GM12878 (cell line): ENCODE data around the gene SIK3. TPM values are rescaled to one million over a fixed set of nuclear protein-coding genes. Genes with fewer than 3 reads are reported as not detected.

Experiments
- ATAC-seq: fragments of 200-7000 bp; cut with Tn5 transposase; 3 replicates; pipeline ENCODE4 v1.9.1; 2020; ENCODE audit warnings: mild to moderate bottlenecking, moderate library complexity
- BruUV-seq: library from RNA; stranded (reverse); fragments of 400-500 nt; replicated peaks from 2 replicates; lab custom pipeline; 2021; lab: Mats Ljungman, UMichigan
- CTCF ChIA-PET: fragments of 300-600 bp; sonication (Branson Sonifier 250); formaldehyde crosslinking; extraction: SDS; loops from one replicate; lab custom pipeline; 2021; ENCODE audit warnings: inconsistent platforms; lab: Yijun Ruan, JAX
- POLR2A ChIA-PET: fragments of 350-600 bp; formaldehyde crosslinking; extraction: SDS; loops from one replicate; lab custom pipeline; 2021; ENCODE audit warnings: inconsistent platforms; lab: Charles Lee
- RAD21 ChIA-PET: fragments of 300-600 bp; sonication (Branson Sonifier 250); formaldehyde crosslinking; loops from one replicate; lab custom pipeline; 2023; ENCODE audit warnings: antibody characterized with exemption; ENCODE audit not compliant: unreplicated experiment; lab: Charles Lee
- SMC1A ChIA-PET: fragments of 300-600 bp; sonication (Branson Sonifier 250); formaldehyde crosslinking; loops from one replicate; lab custom pipeline; 2023; ENCODE audit not compliant: unreplicated experiment, uncharacterized antibody; lab: Charles Lee
- DNase-seq: peaks from one replicate; pipeline ENCODE4 v3.0.0-alpha.2; 2011; ENCODE audit warnings: low read depth, low spot score
- FAIRE-seq: peaks from 3 replicates; lab custom pipeline; 2011; peaks lifted over from hg19 to GRCh38; lab: Jason Lieb, UNC
- H2AFZ ChIP-seq: 2 replicates; pipeline ENCODE4 v1.6.0; 2011; ENCODE audit warnings: low read depth, low read length, control low read depth; ENCODE audit not compliant: control insufficient read depth
- H3K27ac ChIP-seq: 2 replicates; pipeline ENCODE4 v1.5.1; 2011; ENCODE audit warnings: control low read depth; ENCODE audit not compliant: control insufficient read depth, insufficient read depth
- H3K27me3 ChIP-seq, 2 experiments: replicated peaks in 1 of 2; 2 replicates each; pipeline versions ENCODE4 v1.6.0 to v1.6.1; 2011; ENCODE audit warnings: low read length in 1 of 2; ENCODE audit not compliant: control insufficient read depth in 2 of 2, insufficient read depth in 2 of 2
- H3K36me3 ChIP-seq, 2 experiments: 2 replicates each; pipeline ENCODE4 v1.5.1; 2011; ENCODE audit warnings: low read length in 1 of 2; ENCODE audit not compliant: control insufficient read depth in 2 of 2, insufficient read depth in 2 of 2
- H3K4me1 ChIP-seq: 2 replicates; pipeline ENCODE4 v1.6.1; 2011; ENCODE audit warnings: mild to moderate bottlenecking, low read length, moderate library complexity, mixed read lengths; ENCODE audit not compliant: control insufficient read depth, insufficient read depth
- H3K4me2 ChIP-seq: 2 replicates; pipeline ENCODE4 v1.6.0; 2011; ENCODE audit warnings: control low read depth; ENCODE audit not compliant: control insufficient read depth, insufficient read depth
- H3K4me3 ChIP-seq: fragments of 200-600 bp; sonication (generic); 2 replicates; pipeline ENCODE4 v1.5.1; 2016
- H3K79me2 ChIP-seq: 2 replicates; pipeline ENCODE4 v1.6.0; 2011; ENCODE audit warnings: low read length; ENCODE audit not compliant: control insufficient read depth, insufficient read depth
- H3K9ac ChIP-seq: 2 replicates; pipeline ENCODE4 v1.8.0; 2011; ENCODE audit warnings: low read length, control low read depth, mixed read lengths; ENCODE audit not compliant: control insufficient read depth, insufficient read depth
- H3K9me3 ChIP-seq: replicated peaks from 3 replicates; pipeline ENCODE4 v1.5.1; 2011; ENCODE audit warnings: mild to moderate bottlenecking, low read length; ENCODE audit not compliant: control insufficient read depth, insufficient read depth
- H4K20me1 ChIP-seq: 2 replicates; pipeline ENCODE4 v1.6.0; 2011; ENCODE audit not compliant: control insufficient read depth, insufficient read depth
- BMI1 ChIP-seq: fragments of 450-650 bp; IDR thresholded peaks from 2 replicates; pipeline ENCODE4 v1.6.1; 2016; ENCODE audit warnings: mild to moderate bottlenecking, moderate library complexity, borderline replicate concordance
- CHD4 ChIP-seq: fragments of 200-600 bp; sonication (generic); IDR thresholded peaks from 2 replicates; pipeline ENCODE4 v1.6.1; 2016; ENCODE audit warnings: mild to moderate bottlenecking
- EP300 ChIP-seq, 2 experiments: fragments of 150-350 bp in 1 of 2; IDR thresholded peaks; 2 replicates each; pipeline ENCODE4 v1.6.1; 2011 to 2012; ENCODE audit warnings: low read depth in 2 of 2, low read length in 2 of 2, borderline replicate concordance in 1 of 2, improper control_type of control experiment in 1 of 2, inconsistent platforms in 1 of 2; ENCODE audit not compliant: control insufficient read depth in 1 of 2
- MYC ChIP-seq: IDR thresholded peaks from 2 replicates; pipeline ENCODE4 v1.6.1; 2011; ENCODE audit warnings: mild to moderate bottlenecking, low read length, moderate library complexity, inconsistent platforms; ENCODE audit not compliant: insufficient read depth, insufficient replicate concordance, insufficient read length, severe bottlenecking
- NBN ChIP-seq: fragments of 450-650 bp; IDR thresholded peaks from 2 replicates; pipeline ENCODE4 v1.6.1; 2016
- NR2C1 ChIP-seq: fragments of 450-650 bp; IDR thresholded peaks from 2 replicates; pipeline ENCODE4 v1.6.1; 2017; ENCODE audit warnings: antibody characterized with exemption, mild to moderate bottlenecking, moderate library complexity
- PAX8 ChIP-seq: fragments of 450-650 bp; IDR thresholded peaks from 2 replicates; pipeline ENCODE4 v1.6.1; 2017; ENCODE audit warnings: mild to moderate bottlenecking, moderate library complexity
- POU2F2 ChIP-seq: IDR thresholded peaks from 3 replicates; pipeline ENCODE4 v1.6.1; 2011; ENCODE audit warnings: low read depth, mild to moderate bottlenecking, low read length, borderline replicate concordance
- RAD21 ChIP-seq: IDR thresholded peaks from 2 replicates; pipeline ENCODE4 v1.6.1; 2011; ENCODE audit warnings: mild to moderate bottlenecking, low read depth, low read length, moderate library complexity; ENCODE audit not compliant: insufficient read depth
- SMC3 ChIP-seq: IDR thresholded peaks from 2 replicates; pipeline ENCODE4 v1.6.1; 2011; ENCODE audit warnings: low read length, improper control_type of control experiment, borderline replicate concordance
- YBX1 ChIP-seq: fragments of 450-650 bp; IDR thresholded peaks from 2 replicates; pipeline ENCODE4 v1.6.1; 2016; ENCODE audit warnings: antibody characterized with exemption
- WGBS: methylation state at CpG from one replicate; pipeline ENCODE4 v1.1.6; 2016; ENCODE audit warnings: low lambda C conversion rate; ENCODE audit not compliant: insufficient replicate concordance, insufficient coverage; ENCODE audit errors: missing lambda C conversion rate; 5-methylcytosine and 5-hydroxymethylcytosine counted together
- in situ Hi-C: fragments of 300-500 bp; cut with MboI; formaldehyde crosslinking; loops from 9 replicates; pipeline ENCODE4 v1.14.3; 2018; ENCODE audit warnings: mixed read lengths
- intact Hi-C: fragments of 100-400 bp; cut with micrococcal nuclease; formaldehyde crosslinking; loops from one replicate; pipeline ENCODE4 v1.14.2; 2022; ENCODE audit not compliant: unreplicated experiment
- polyA plus RNA-seq, 11 experiments: library from polyadenylated mRNA; depleted of rRNA in 4 of 11; unstranded in 6 of 11; stranded (reverse) in 5 of 11; fragments of >200 nt; fragmentation: Nextera tagmentation in 4 of 11; fragmentation: Illumina TruSeq in 1 of 11; extraction: Ambion mirVana in 4 of 11; extraction: Trizol in 1 of 11; gene quantifications; 1 replicate in 1 of 11; 2 replicates in 10 of 11; pipeline versions ENCODE4 v1.2.1 to v1.2.3, GENCODE V29; 2011 to 2016; ENCODE audit warnings: inconsistent platforms in 2 of 11, missing spikeins in 2 of 11, low read depth in 1 of 11
- total RNA-seq, 4 experiments: library from RNA; depleted of rRNA in 3 of 4; stranded (reverse); fragments of >200 nt in 3 of 4; fragmentation: Illumina TruSeq in 1 of 4; extraction: Trizol in 1 of 4; gene quantifications; 2 replicates each; pipeline versions ENCODE4 v1.2.1 to v1.2.3, GENCODE V29; 2013 to 2021
- TF ChIP-seq, protein P1 (sequence below): fragments of 450-650 bp; formaldehyde crosslinking; IDR thresholded peaks from 2 replicates; pipeline ENCODE4 v1.4.0; 2022; ENCODE audit warnings: mild to moderate bottlenecking, moderate library complexity
- TF ChIP-seq, protein P2 (sequence below): fragments of 450-650 bp; IDR thresholded peaks from 2 replicates; pipeline ENCODE4 v1.6.1; 2014; ENCODE audit warnings: mild to moderate bottlenecking

Gene SIK3
- total and polyA plus RNA-seq, 10 of the 15 experiments (the other 5 are each of a cell fraction or from before 2014, with no cell fraction given) = 2.5 to 31.9 (median 11.1) TPM

DNA sequence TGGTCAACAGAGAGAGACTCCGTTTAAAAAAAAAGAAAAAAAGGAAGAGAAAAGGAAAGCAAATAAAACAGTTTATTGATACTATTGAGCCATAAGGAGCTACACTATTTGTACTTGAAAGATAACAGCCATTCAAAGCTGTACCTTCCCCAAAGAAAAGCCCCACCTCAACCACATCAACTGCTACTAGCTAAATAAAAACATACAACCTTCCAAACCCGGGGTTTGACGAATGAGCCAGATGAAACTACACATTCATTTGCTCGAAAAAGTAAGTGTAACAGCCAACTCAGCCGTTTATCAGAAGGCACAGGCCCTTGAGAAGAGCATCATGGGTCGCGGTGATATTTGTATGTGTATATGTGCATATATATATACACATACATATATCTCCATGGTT is 78.4 kb downstream of the SIK3 start (continued):
- TF ChIP-seq, protein P1, sequence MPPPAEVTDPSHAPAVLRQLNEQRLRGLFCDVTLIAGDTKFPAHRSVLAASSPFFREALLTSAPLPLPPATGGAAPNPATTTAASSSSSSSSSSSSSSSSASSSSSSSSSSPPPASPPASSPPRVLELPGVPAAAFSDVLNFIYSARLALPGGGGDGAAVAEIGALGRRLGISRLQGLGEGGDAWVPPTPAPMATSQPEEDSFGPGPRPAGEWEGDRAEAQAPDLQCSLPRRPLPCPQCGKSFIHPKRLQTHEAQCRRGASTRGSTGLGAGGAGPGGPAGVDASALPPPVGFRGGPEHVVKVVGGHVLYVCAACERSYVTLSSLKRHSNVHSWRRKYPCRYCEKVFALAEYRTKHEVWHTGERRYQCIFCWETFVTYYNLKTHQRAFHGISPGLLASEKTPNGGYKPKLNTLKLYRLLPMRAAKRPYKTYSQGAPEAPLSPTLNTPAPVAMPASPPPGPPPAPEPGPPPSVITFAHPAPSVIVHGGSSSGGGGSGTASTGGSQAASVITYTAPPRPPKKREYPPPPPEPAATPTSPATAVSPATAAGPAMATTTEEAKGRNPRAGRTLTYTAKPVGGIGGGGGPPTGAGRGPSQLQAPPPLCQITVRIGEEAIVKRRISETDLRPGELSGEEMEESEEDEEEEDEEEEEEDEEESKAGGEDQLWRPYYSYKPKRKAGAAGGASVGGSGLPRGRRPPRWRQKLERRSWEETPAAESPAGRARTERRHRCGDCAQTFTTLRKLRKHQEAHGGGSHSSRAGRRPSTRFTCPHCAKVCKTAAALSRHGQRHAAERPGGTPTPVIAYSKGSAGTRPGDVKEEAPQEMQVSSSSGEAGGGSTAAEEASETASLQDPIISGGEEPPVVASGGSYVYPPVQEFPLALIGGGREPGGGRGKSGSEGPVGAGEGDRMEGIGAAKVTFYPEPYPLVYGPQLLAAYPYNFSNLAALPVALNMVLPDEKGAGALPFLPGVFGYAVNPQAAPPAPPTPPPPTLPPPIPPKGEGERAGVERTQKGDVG = no peak
- peak in 1 of 2 experiments; percentile 20; a peak in 2 of 4 replicates for TF ChIP-seq EP300 (IDR thresholded peaks at IDR 0.05; ENCODE audit: borderline replicate concordance in 1 of 2, control insufficient read depth in 1 of 2, low read depth in 2 of 2, low read length in 2 of 2)
- TF ChIP-seq POU2F2 = no peak
- TF ChIP-seq NBN = no peak
- no peak for TF ChIP-seq PAX8
- TF ChIP-seq CHD4 = no peak

DNA sequence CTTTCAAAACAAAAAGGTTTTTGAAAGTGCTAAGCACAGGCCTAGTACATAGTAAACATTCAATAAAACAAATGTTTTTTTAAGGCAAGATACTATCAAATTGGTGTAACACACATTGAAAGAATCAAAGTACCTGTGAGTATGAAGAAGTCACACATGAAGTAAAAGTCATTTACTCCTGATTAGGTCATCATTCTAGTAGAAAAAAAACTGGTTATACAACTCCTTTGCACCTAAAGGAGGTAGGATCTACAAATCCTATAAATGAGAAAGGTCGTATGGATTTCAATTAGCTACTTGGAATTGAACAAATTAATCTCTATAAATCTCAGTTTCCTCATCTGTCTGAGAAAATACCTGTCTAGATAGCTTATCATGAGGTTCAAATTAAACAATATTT is 80.8 kb downstream of the SIK3 start:
- Histone ChIP-seq H3K9ac (no peak overlapping the region), H3K4me1 (peaks cover 30% of the 10 kb centered on the region), H3K9me3 (no peaks in the 10 kb centered on the region; the same call in 2 of the 3 replicates), H2AFZ (no peak overlapping the region), H3K27ac (no peak overlapping the region), H3K36me3 (no peaks in the 10 kb centered on the region), H3K79me2 (peaks cover 15% of the 10 kb centered on the region), H3K27me3 (no peaks in the 10 kb centered on the region), H4K20me1 (no peaks in the 10 kb centered on the region; the same call in 1 of the 2 replicates), H3K4me2 (no peak overlapping the region), H3K4me3 (no peak overlapping the region)
- ChIA-PET CTCF (interaction anchor here (0.8 to 1.9 kb wide), 7 partner anchors 8 to 164 kb away, joined by 3 to 7 read pairs (median 4); no protein-coding TSS in a partner anchor), SMC1A (interaction anchor here (0.8 to 5.7 kb wide), 12 partner anchors 17 to 285 kb away, joined by 3 to 65 read pairs (median 3); partner anchors contain the start of gene SIK3), POLR2A (interaction anchor here (1.0 to 1.5 kb wide), 2 partner anchors 46 to 72 kb away, joined by 4 to 7 read pairs; no protein-coding TSS in a partner anchor), RAD21 (interaction anchor here (2.3 kb wide), 1 partner anchor 31 kb away, joined by 6 read pairs; no protein-coding TSS in a partner anchor)
- FAIRE-seq = no peak
- no TSS peak for BruUV-seq
- in situ Hi-C loops = no loop called here
- DNase-seq = no peak
- intact Hi-C loops = no loop called here
- WGBS = 100% methylated on average over 1 of the region's 1 CpG
- ATAC-seq = no peak
- TF ChIP-seq BMI1 (no peak), RAD21 (no peak), NR2C1 (no peak), YBX1 (no peak), MYC (no peak), SMC3 (no peak)
- TF ChIP-seq, protein P2, sequence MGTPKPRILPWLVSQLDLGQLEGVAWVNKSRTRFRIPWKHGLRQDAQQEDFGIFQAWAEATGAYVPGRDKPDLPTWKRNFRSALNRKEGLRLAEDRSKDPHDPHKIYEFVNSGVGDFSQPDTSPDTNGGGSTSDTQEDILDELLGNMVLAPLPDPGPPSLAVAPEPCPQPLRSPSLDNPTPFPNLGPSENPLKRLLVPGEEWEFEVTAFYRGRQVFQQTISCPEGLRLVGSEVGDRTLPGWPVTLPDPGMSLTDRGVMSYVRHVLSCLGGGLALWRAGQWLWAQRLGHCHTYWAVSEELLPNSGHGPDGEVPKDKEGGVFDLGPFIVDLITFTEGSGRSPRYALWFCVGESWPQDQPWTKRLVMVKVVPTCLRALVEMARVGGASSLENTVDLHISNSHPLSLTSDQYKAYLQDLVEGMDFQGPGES = no peak
- TF ChIP-seq, protein P1 = no peak
